ENCODE data around the gene TMEM178A.
A peak's percentile ranks its signal among the peaks of the same experiment; 100 is the strongest.

Gene TMEM178A

DNA sequence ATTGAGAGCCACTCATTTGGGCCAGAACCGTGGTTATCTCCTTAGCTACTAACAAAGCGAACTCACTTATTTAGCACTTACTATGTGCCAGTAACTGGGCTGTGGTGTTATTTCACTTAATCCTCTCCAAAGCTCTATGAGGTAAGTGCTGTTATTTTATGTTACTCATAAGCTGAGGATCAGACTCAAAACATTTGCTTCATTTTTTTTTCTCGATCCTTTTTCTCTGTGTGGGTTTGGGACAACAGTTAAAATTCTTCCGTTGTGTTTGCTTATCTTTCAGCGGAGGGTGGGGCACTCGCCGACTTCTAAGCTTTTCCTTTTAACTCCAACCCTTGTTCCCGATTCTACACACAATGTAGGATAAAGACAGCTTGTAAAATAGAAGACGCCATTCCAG lies 52.8 kb downstream of the TMEM178A start:
- no peak for DNase-seq

DNA sequence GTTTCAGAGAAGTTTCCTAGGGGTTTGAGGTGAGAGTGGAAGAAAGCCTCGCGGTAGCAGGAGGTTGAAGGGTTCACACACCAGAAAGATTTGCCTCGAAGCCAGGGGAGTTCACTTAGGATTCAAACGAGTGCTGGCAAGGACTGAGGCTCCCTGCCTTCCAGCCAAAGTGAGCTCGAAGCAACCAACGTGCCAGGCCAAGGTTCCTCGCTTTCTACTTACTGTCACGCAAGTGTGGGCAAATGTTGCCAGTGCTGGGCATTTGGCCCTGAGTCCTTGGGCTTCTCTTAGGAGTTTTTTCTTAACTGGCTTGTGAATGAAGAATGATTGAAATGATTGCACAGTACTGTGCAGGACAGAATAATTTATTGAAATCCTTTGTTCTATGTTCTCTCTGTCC lies 53.6 kb downstream of the TMEM178A start:
- no peak for DNase-seq

DNA sequence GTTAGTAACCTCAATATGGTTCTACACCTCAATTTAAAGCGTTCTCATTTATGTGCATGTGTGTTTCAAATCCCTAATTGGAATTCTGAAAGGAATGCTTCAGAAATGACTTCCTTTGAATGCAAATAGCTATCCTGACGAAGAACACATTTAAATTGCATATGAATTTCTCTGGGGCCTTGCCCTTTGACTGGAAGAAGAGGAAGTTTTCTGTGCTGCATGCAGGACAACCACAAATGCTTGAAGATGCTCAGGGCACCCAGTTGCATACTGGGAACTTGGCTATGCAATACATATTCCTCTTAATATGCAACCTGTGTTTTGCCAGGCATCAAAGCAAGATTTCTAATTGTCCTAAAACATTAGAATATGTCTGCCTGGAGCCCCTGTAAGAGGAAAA lies 55.3 kb downstream of the TMEM178A start:
- DNase-seq, result no peak

- no peak for DNase-seq
These were observed 57.8 kb downstream of the TMEM178A start for GRCh38 chr2:39723497-39723896.

DNA sequence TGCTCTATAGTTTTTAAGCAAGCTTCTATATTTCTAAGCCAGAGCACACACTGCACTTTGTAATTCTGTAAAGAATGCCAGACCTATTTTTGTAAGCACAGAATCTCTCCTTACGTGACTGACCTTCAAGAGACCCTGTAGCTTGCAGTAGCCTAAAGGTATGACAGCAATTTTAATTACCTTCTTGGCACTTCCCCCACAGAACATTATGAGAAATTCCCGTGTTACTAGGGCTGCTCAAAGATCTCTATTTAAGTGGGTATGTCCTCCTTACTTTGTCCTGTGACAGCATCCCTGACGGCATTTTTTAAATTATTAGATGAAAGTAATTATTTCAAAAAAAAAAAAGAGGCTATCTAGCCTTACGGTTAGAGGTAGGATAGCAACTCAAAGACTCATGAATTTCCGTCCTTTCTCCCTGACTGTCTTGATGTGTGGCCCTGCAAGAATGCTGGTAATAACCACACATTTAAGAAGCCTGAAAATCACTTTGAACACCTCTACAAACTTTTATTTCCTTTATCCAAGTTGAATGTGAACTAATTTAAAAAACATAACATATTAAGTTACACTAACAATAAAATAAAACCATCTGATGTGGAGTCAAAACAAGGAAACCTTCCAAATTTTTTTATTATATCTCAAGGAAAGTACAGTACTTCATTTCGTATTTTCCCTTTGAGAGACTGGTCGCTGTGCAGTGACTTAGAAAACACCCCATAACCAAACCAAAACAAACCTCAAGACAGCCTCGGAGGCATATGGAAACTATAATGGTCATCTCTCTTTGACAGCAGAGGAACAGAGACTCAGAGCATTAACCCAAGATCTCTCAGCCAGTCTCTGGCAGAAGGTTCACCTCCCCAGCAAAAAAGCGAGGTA lies 58.5 kb downstream of the TMEM178A start:
- no peak for DNase-seq

- DNase-seq, result no peak
These were observed 59.1 kb downstream of the TMEM178A start for GRCh38 chr2:39724828-39725144.

- no peak for DNase-seq
These were observed 59.7 kb downstream of the TMEM178A start for GRCh38 chr2:39725401-39725800.

GRCh38 chr2:39728085-39728484 lies 62.4 kb downstream of the TMEM178A start:
- DNase-seq, result peak; percentile 30

GRCh38 chr2:39728941-39729351 lies 63.2 kb downstream of the TMEM178A start:
- DNase-seq, result no peak

DNA sequence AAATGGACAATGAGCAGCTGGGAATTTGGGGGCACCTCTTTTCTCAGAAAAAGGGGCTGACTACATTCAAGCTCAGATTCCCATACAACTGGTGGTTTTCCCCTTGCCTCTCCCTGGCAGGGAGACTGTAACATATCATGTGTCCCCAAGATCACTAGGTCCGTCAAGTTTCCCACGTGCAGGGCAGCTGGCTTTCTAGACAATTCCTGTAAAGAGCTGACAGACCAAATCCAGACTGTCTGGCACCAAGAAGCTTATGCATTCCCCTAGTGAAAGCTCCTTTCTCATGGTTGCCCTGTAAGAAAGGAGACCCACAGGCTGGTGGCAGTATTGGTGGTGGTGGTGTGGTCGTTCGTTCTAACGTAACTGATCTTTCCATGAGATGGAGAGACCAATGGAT lies 64.6 kb downstream of the TMEM178A start:
- DNase-seq, result no peak

GRCh38 chr2:39730685-39731302 lies 65.1 kb downstream of the TMEM178A start:
- peak; percentile 10 for DNase-seq

GRCh38 chr2:39731546-39731945 lies 65.8 kb downstream of the TMEM178A start:
- DNase-seq, result no peak

GRCh38 chr2:39732482-39732881 lies 66.8 kb downstream of the TMEM178A start:
- no peak for DNase-seq

GRCh38 chr2:39733070-39733674 lies 67.5 kb downstream of the TMEM178A start:
- DNase-seq, result no peak

- DNase-seq, result no peak
These were observed 68.7 kb downstream of the TMEM178A start for GRCh38 chr2:39734445-39734844.

GRCh38 chr2:39735648-39736047 lies 69.9 kb downstream of the TMEM178A start:
- DNase-seq, result no peak

DNA sequence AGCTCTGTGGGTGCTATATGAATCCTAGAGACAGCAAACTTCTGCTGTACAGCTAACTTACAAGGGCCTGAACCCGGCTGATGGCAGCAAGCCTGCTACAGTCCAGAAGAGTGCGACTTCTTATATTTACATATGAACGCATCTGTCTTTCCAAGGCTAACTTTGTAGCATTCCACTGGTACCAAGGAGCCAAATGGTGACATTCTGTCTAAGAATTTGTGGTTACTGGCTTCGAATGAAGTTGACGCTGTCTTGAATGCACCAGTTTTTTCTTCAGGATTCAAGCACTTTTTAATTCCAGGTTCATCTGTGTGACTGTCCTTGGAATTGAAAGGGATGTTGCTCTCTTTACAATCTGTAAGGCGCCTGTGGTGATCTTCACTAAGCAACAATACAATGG lies 70.9 kb downstream of the TMEM178A start:
- DNase-seq, result no peak

GRCh38 chr2:39737661-39738060 lies 71.9 kb downstream of the TMEM178A start:
- no peak for DNase-seq

GRCh38 chr2:39738936-39739335 lies 73.2 kb downstream of the TMEM178A start:
- no peak for DNase-seq

DNA sequence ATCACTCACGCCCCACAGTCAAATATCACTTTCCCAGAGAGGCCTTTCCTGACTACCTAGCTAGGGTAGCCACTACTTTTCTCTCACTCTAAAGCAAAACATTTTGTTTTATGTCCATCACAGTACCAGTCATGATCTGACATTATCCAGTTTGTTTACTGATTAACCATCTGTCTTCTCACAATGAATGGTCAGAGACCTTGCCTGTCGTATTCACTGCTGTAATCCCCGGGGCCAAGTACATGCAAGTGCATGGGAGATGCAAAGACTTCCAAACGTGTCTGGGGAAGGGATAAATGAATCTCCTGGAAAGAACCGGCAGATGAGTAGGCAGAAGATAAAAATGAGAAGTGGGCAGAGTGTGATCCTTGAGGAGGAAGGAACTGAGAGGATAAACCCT lies 73.7 kb downstream of the TMEM178A start:
- no peak for DNase-seq

DNA sequence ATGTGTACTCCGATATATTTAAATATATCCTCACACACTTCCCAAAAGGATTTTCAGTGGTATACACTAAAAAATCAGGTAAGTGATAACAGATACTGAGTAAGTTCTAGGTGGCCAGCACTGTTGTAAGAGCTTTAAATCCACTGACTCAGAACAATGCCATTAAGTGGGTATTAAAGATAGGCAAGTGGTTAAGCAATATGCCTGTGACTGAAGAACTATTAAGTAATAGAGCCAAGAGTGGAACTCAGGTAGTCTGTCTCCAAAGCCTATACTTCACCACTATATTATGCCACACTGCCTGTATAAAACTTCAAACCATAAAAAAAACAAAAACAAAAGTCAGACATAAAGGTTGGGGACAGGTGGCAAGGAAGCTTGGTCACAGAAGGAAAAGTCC lies 76.2 kb downstream of the TMEM178A start:
- no peak for DNase-seq

DNA sequence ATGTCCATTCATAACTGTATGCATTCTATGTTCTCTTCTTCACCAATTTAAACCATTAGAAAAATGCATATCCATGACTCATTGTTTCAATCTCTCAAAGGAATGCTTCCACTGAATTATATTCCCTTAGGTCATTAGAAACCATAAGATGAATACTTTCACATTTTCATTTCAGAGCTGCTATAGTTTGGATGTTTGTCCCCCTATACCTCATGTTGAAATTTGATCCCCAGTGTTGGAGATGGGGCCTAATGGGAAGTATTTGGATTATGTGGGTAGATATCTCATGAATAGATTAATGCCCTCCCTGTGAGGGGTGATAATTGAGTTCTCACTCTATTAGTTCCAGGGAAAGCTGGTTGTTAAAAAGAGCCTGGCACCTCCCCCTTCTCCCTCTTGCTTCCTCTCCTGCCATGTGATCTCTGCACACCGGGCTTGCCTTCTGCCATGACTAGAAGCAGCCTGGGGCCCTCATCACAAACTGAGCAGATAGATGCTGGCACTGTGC lies 77.6 kb downstream of the TMEM178A start:
- DNase-seq, result no peak

- no peak for DNase-seq
These were observed 89.7 kb downstream of the TMEM178A start for GRCh38 chr2:39755466-39755865.

- no peak for DNase-seq
These were observed 91.4 kb downstream of the TMEM178A start for GRCh38 chr2:39757156-39757555.

Data from GF-D8 (cell line).